ENCODE results near the gene KLK15. TPM values are rescaled to one million over a fixed set of nuclear protein-coding genes. Genes with fewer than 3 reads are reported as not detected.
A peak's percentile ranks its signal among the peaks of the same experiment; 100 is the strongest.
"Not testable (repeated sequence)": the region's sequence is repeated elsewhere in the genome, so short reads cannot be mapped to it uniquely, and the experiment has no call there.

KLK15 gene
- total and polyA plus RNA-seq, 5 donors from 2014 or later = not detected

- Histone ChIP-seq H3K27ac (ENCODE audit: insufficient read depth, low read length, poor library complexity, severe bottlenecking) (no peak overlapping the region), H3K4me1 (ENCODE audit: control insufficient read depth, insufficient read depth, low read length, poor library complexity, severe bottlenecking) (peaks cover 20% of the 10 kb centered on the region), H3K4me3 (ENCODE audit: low read depth, low read length) (no peak overlapping the region), H3K36me3 (ENCODE audit: control insufficient read depth, insufficient read depth, low read length) (no peaks in the 10 kb centered on the region), H3K9me3 (ENCODE audit: control insufficient read depth in 2 of 2, low read length in 2 of 2) (no peaks in the 10 kb centered on the region), H3K27me3 (ENCODE audit: control insufficient read depth, insufficient read depth, low read length) (peaks cover 4% of the 10 kb centered on the region)
- no peak overlapping the region for H3K27ac Mint-ChIP-seq
- peaks cover 0 to 5% (median 0%) of the 10 kb centered on the region in 7 donors for H3K9me3 Mint-ChIP-seq
- peaks cover 0 to 30% (median 12%) of the 10 kb centered on the region in 4 donors for H3K4me1 Mint-ChIP-seq
- H3K36me3 Mint-ChIP-seq = no peaks in the 10 kb centered on the region
- no peak for DNase-seq
- H3K4me3 Mint-ChIP-seq = peak overlapping the region in 1 of 4 donors; percentile 77
- peaks cover 48% of the 10 kb centered on the region for H3K27me3 Mint-ChIP-seq
- no peak for ATAC-seq (ENCODE audit: low read depth in 2 of 2)
Observed at GRCh38 chr19:50819636-50820035, 13.7 kb downstream of the KLK15 start.

DNA sequence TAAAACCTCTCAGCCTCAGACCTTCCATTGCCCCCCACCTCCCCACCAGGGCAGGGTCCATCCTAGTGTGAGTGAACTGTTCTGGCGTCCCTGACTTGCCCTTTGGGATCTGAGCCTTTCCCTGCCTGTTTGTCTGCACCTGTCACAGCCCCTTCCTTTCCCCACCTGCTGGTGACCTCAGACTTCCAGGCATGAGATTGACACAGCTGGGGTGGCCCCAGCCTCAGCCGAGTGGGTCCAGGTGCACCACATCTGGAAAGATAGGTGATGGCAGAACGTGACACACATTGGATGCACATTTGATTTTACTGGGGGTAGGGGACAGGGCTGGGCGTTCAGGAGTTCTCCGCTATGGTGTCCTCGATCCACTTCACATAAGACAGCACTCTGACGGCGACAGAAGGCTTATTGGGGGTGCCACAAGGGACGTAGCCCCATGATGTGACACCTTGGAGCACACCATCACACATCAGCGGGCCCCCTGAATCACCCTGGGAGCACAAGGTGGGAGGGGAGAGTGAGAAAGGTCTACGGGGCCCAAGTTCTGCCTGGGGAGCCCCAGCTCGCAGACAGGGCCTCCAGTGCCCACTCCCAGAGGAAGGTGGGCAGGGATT, 14.4 kb downstream of the KLK15 start:
- peak overlapping the region; percentile 49 to 87 (median 78) for H3K4me3 Mint-ChIP-seq
- H3K4me3 ChIP-seq (ENCODE audit: low read depth, low read length) = no peak overlapping the region
- DNase-seq (no peak), ATAC-seq (ENCODE audit: low read depth in 2 of 2) (no peak)
- H3K27ac ChIP-seq (ENCODE audit: insufficient read depth, low read length, poor library complexity, severe bottlenecking) = no peak overlapping the region
- H3K27me3 Mint-ChIP-seq = peaks cover 47% of the 10 kb centered on the region
- no peaks in the 10 kb centered on the region for H3K9me3 ChIP-seq (ENCODE audit: control insufficient read depth in 2 of 2, low read length in 2 of 2)
- peaks cover 0 to 30% (median 12%) of the 10 kb centered on the region in 4 donors for H3K4me1 Mint-ChIP-seq
- no peaks in the 10 kb centered on the region for H3K36me3 ChIP-seq (ENCODE audit: control insufficient read depth, insufficient read depth, low read length)
- peaks cover 5% of the 10 kb centered on the region for H3K27me3 ChIP-seq (ENCODE audit: control insufficient read depth, insufficient read depth, low read length)
- H3K27ac Mint-ChIP-seq = peak overlapping the region in 2 of 3 donors; percentile 17 to 42
- H3K4me1 ChIP-seq (ENCODE audit: control insufficient read depth, insufficient read depth, low read length, poor library complexity, severe bottlenecking) = peaks cover 20% of the 10 kb centered on the region
- H3K9me3 Mint-ChIP-seq = peaks cover 0 to 5% (median 0%) of the 10 kb centered on the region in 7 donors
- no peaks in the 10 kb centered on the region for H3K36me3 Mint-ChIP-seq

- Mint-ChIP-seq H3K9me3 (peaks cover 0 to 5% (median 0%) of the 10 kb centered on the region in 7 donors), H3K27ac (peak overlapping the region; percentile 17 to 57 (median 42)), H3K4me1 (peaks cover 0 to 30% (median 12%) of the 10 kb centered on the region in 4 donors), H3K36me3 (no peaks in the 10 kb centered on the region), H3K4me3 (peak overlapping the region; percentile 49 to 87 (median 78)), H3K27me3 (peaks cover 47% of the 10 kb centered on the region)
- ATAC-seq (ENCODE audit: low read depth in 2 of 2) = peak; percentile 44 to 54
- peaks cover 5% of the 10 kb centered on the region for H3K27me3 ChIP-seq (ENCODE audit: control insufficient read depth, insufficient read depth, low read length)
- no peak overlapping the region for H3K27ac ChIP-seq (ENCODE audit: insufficient read depth, low read length, poor library complexity, severe bottlenecking)
- peak in 2 of 3 donors; percentile 29 to 49 for DNase-seq
- peak overlapping the region; percentile 35 for H3K4me3 ChIP-seq (ENCODE audit: low read depth, low read length)
- H3K9me3 ChIP-seq (ENCODE audit: control insufficient read depth in 2 of 2, low read length in 2 of 2) = no peaks in the 10 kb centered on the region
- H3K4me1 ChIP-seq (ENCODE audit: control insufficient read depth, insufficient read depth, low read length, poor library complexity, severe bottlenecking) = peaks cover 20% of the 10 kb centered on the region
- no peaks in the 10 kb centered on the region for H3K36me3 ChIP-seq (ENCODE audit: control insufficient read depth, insufficient read depth, low read length)
Observed at GRCh38 chr19:50817941-50818858, 15.2 kb downstream of the KLK15 start.

- peaks cover 5% of the 10 kb centered on the region for H3K27me3 ChIP-seq (ENCODE audit: control insufficient read depth, insufficient read depth, low read length)
- no peak overlapping the region for H3K4me3 ChIP-seq (ENCODE audit: low read depth, low read length)
- Mint-ChIP-seq H3K9me3 (peaks cover 0 to 5% (median 0%) of the 10 kb centered on the region in 7 donors), H3K4me1 (peaks cover 0 to 23% (median 10%) of the 10 kb centered on the region in 4 donors), H3K36me3 (no peaks in the 10 kb centered on the region), H3K27me3 (peaks cover 26% of the 10 kb centered on the region), H3K27ac (no peak overlapping the region), H3K4me3 (no peak overlapping the region)
- H3K27ac ChIP-seq (ENCODE audit: insufficient read depth, low read length, poor library complexity, severe bottlenecking) = no peak overlapping the region
- H3K36me3 ChIP-seq (ENCODE audit: control insufficient read depth, insufficient read depth, low read length) = no peaks in the 10 kb centered on the region
- no peaks in the 10 kb centered on the region for H3K9me3 ChIP-seq (ENCODE audit: control insufficient read depth in 2 of 2, low read length in 2 of 2)
- DNase-seq (no peak), ATAC-seq (ENCODE audit: low read depth in 2 of 2) (no peak)
- H3K4me1 ChIP-seq (ENCODE audit: control insufficient read depth, insufficient read depth, low read length, poor library complexity, severe bottlenecking) = peaks cover 18% of the 10 kb centered on the region
Observed at GRCh38 chr19:50815439-50815838, 17.9 kb downstream of the KLK15 start.

- Histone ChIP-seq H3K27me3 (ENCODE audit: control insufficient read depth, insufficient read depth, low read length) (peaks cover 5% of the 10 kb centered on the region), H3K36me3 (ENCODE audit: control insufficient read depth, insufficient read depth, low read length) (no peaks in the 10 kb centered on the region), H3K4me1 (ENCODE audit: control insufficient read depth, insufficient read depth, low read length, poor library complexity, severe bottlenecking) (peaks cover 14% of the 10 kb centered on the region), H3K4me3 (ENCODE audit: low read depth, low read length) (no peak overlapping the region), H3K27ac (ENCODE audit: insufficient read depth, low read length, poor library complexity, severe bottlenecking) (no peak overlapping the region), H3K9me3 (ENCODE audit: control insufficient read depth in 2 of 2, low read length in 2 of 2) (no peaks in the 10 kb centered on the region)
- no peaks in the 10 kb centered on the region for H3K36me3 Mint-ChIP-seq
- peaks cover 21% of the 10 kb centered on the region for H3K27me3 Mint-ChIP-seq
- DNase-seq = no peak
- H3K4me1 Mint-ChIP-seq = peaks cover 0 to 18% (median 6%) of the 10 kb centered on the region in 4 donors
- H3K4me3 Mint-ChIP-seq = no peak overlapping the region
- peaks cover 0 to 5% (median 0%) of the 10 kb centered on the region in 7 donors for H3K9me3 Mint-ChIP-seq
- no peak for ATAC-seq (ENCODE audit: low read depth in 2 of 2)
- no peak overlapping the region for H3K27ac Mint-ChIP-seq
Observed at GRCh38 chr19:50814883-50815282, 18.5 kb downstream of the KLK15 start.

GRCh38 chr19:50812474-50812873, 20.9 kb downstream of the KLK15 start:
- Mint-ChIP-seq H3K36me3 (no peaks in the 10 kb centered on the region), H3K27ac (no peak overlapping the region), H3K4me1 (peaks cover 0 to 6% (median 2%) of the 10 kb centered on the region in 4 donors), H3K4me3 (peak overlapping the region in 1 of 4 donors; percentile 31), H3K9me3 (peaks cover 0 to 4% (median 0%) of the 10 kb centered on the region in 7 donors), H3K27me3 (peaks cover 9% of the 10 kb centered on the region)
- Histone ChIP-seq H3K27ac (ENCODE audit: insufficient read depth, low read length, poor library complexity, severe bottlenecking) (no peak overlapping the region), H3K4me3 (ENCODE audit: low read depth, low read length) (no peak overlapping the region), H3K4me1 (ENCODE audit: control insufficient read depth, insufficient read depth, low read length, poor library complexity, severe bottlenecking) (peaks cover 4% of the 10 kb centered on the region), H3K9me3 (ENCODE audit: control insufficient read depth in 2 of 2, low read length in 2 of 2) (no peaks in the 10 kb centered on the region), H3K36me3 (ENCODE audit: control insufficient read depth, insufficient read depth, low read length) (no peaks in the 10 kb centered on the region), H3K27me3 (ENCODE audit: control insufficient read depth, insufficient read depth, low read length) (peaks cover 3% of the 10 kb centered on the region)
- DNase-seq (no peak), ATAC-seq (ENCODE audit: low read depth in 2 of 2) (no peak)

GRCh38 chr19:50811622-50812238, 21.6 kb downstream of the KLK15 start:
- H3K36me3 Mint-ChIP-seq; H3K27me3 ChIP-seq (ENCODE audit: control insufficient read depth, insufficient read depth, low read length); H3K9me3 Mint-ChIP-seq; H3K4me3 Mint-ChIP-seq; DNase-seq; H3K27ac ChIP-seq (ENCODE audit: insufficient read depth, low read length, poor library complexity, severe bottlenecking); H3K4me1 ChIP-seq (ENCODE audit: control insufficient read depth, insufficient read depth, low read length, poor library complexity, severe bottlenecking); H3K4me1 Mint-ChIP-seq; H3K9me3 ChIP-seq (ENCODE audit: control insufficient read depth in 2 of 2, low read length in 2 of 2); H3K4me3 ChIP-seq (ENCODE audit: low read depth, low read length); H3K27me3 Mint-ChIP-seq; H3K27ac Mint-ChIP-seq; ATAC-seq (ENCODE audit: low read depth in 2 of 2); H3K36me3 ChIP-seq (ENCODE audit: control insufficient read depth, insufficient read depth, low read length): not testable (repeated sequence)
